ENCODE data around the gene SH2D1B.
"Not testable (repeated sequence)": the region's sequence is repeated elsewhere in the genome, so short reads cannot be mapped to it uniquely, and the experiment has no call there.

SH2D1B gene

DNA sequence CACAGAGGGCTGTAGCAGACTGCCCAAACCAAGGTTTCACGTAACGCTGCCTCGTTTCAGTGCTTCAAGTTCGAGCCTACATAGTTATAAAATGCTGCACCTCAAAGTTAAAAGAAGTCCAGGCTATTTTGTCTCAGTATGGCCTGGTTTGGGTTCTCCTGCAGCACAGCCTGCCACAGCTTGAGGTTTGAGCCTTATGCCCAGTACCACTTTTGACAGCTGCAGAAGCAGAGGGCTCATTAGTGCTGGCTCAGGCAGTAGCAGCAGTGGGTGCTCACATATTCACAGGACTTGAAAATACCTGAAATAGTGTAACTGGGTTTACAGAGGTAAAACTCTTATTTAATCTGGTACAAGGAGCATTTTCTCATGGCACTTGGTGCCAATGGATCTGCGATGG, 50.6 kb downstream of the SH2D1B start:
- no peak for DNase-seq (ENCODE audit: low spot score)

DNA sequence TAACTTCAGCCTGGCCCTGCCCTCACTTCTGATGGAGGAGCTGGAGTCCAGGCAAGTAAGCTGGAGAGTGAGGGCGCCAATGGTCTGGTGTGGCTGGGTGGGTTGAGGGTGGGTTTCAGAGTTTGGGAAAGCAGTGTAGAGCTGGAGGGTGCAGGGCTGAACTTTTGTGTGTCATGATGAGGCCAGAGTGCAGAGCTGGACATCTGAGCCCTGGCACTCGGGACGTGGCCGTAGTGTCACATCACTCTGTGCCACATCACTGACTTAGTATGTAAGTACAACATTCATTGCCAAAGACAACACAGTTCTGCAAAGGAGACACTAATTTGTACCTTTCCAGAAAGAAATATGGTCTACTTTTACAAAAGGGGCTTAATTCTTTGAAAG, 51.1 kb downstream of the SH2D1B start:
- DNase-seq (ENCODE audit: low spot score), result no peak

DNA sequence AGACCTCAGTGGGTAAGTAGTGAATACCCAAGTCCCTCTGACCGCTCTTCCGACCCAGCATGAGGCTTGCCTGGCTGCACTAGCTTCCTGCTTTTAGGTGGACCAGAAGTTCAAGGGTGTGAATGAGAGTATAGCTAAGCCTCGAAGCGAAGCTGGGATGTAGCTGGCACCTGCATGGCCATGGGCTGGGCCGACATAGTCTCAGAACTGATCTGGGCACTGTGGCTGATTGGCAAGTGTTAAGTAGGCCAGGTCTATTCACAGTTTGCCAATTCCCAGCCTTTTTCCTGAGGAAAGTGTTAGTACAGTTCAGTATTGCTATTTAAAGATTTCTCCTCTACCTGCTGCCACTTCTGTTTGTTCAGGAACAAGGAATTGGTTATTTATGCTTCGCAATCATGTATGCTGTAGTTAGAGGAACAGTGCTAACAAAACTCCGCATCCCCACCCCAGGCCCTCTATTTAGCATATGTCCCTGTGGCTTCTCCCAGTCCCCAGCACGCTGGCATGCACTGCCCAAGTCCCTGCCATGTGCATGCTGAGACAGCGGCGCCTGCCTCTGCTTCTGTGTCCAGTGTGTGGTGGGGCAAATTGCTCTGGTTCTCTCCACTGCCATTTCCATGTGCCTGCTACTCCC, 51.6 kb downstream of the SH2D1B start:
- no peak for DNase-seq (ENCODE audit: low spot score)

DNA sequence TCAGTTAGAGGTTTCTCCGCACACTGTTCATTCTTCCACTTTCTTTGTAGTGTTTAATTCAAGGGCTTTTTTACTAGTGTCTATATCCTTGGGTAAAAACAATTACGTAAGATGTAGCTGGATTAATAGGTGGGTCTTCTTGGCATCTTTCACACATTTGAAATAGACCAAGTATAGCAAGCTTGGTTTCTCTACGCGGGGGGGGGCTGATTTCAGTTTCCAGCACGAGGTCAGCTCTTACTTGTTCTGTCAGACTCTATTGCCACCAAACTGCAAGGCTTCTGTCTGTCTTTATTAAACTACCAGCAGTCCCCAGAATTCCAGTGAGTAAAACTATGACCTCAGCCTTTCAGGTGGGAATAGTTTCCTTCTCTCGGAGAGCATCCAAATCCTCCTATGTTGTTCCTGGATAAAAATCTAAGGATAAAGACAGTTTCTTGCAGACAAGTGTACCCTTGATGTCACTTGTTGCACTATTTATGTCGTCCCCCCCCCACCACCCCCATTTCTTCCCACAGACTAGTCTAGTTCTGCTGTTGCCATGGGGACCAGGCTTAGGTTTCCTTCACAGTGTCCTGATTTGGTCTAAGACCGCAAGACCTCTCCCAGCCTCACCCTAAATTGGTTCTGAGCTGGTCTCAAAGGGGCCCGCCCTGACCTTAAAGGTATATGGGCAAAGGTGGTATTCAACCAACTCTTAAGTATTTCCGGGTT, 52.3 kb downstream of the SH2D1B start:
- DNase-seq (ENCODE audit: low spot score), result no peak

DNA sequence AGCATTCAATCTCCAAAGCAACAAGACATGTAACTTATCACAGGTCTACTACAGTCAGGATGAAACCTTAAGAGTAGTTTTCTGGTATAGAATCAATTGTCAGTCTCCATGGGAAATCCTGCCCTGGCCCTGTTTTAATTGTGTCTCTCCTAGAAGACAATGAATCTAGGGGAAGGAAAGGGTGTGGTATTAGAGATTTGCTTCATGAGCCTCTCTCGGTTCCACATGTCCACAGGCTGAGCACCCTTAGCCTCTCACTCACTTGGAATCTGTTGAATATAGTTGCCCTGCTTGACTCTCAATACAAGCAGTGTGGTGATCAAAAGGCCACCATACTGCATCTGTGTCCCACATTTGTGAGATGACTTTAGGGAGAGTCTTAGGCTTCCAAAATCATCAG, 53.0 kb downstream of the SH2D1B start:
- no peak for DNase-seq (ENCODE audit: low spot score)

DNA sequence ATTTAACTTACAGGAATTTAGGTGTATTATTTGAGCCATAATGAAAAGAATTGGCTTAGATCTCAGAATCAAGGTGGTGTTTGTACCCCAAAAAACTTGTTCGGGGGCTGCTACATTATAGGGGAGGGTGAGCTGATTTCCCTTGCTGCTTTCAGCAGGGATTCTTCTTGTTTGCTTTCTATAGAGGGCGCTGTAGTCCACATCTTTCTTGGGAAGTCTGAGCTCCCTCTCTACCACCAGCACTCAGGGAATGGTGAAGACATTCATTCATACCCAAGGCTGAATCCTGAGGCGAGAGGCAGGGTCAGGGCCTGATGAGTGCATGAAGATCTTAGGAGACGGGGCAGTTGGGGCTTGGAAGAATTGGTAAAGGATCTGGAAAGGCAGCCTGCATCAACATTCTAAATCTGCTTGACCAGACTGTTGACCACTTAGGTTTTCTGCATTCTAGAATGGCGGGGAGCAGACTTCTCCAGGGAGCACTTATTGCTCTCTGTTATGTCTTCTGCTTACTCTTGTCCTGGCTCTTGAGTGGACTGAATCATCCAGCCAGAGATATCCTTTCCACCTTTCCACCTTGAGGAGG, 54.2 kb downstream of the SH2D1B start:
- DNase-seq (ENCODE audit: low spot score), result no peak

DNA sequence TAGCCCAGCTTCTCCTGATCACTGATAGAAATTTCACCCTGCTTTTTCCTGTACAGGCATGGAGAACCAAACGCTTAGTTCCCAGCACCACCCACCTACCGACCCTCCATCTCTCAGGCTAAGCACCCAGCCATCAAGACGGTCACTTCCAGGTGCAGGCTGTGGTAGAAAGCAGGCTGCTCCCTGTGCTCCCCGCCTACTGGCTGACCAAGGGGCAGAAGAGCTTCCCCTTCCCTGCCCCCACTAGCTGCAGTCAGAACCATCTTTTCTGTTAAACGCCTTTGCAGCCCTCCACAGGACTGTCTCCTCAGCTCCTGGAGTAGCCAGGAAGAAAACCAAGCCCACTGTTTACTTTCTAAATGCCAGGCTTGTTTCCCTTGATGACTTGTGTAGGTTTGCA, 58.2 kb downstream of the SH2D1B start:
- DNase-seq (ENCODE audit: low spot score), result no peak

DNA sequence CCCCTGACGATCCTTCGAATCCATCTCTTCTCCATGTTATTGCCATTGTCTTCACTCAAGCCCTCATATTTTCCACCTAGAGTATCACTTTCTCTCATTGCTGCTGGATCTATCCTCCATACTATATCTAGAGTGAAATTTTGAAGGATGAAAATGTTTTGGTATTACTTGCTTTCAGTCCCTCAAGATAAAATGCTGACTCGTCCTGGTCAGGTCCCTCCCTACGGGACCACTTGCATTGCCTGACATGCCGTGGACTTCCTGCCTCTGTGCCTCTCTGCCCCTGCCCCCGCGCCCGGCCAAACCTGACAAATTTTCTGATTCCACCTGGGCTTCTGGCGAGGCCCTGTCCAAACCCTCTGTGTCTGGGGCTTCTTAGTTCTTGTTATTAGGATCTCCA, 58.9 kb downstream of the SH2D1B start:
- DNase-seq (ENCODE audit: low spot score), result no peak

DNA sequence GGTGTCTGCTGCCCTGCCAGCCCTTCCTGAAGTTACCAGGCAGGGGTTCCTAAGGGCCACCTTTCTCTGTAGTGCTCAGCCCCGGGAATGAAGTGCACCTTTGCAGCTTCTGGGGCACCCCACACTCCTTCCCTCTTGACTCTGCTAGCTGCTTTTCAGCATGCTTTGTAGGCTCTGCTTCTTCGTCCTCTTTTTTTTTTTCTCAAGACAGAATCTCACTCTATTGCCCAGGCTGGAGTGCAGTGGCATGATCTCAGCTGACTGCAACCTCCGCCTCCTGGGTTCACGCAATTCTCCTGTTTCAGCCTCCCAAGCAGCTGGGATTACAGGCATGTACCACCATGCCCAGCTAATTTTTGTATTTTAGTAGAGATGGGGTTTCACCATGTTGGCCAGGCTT, 60.1 kb downstream of the SH2D1B start:
- DNase-seq (ENCODE audit: low spot score), result not testable (repeated sequence)

DNA sequence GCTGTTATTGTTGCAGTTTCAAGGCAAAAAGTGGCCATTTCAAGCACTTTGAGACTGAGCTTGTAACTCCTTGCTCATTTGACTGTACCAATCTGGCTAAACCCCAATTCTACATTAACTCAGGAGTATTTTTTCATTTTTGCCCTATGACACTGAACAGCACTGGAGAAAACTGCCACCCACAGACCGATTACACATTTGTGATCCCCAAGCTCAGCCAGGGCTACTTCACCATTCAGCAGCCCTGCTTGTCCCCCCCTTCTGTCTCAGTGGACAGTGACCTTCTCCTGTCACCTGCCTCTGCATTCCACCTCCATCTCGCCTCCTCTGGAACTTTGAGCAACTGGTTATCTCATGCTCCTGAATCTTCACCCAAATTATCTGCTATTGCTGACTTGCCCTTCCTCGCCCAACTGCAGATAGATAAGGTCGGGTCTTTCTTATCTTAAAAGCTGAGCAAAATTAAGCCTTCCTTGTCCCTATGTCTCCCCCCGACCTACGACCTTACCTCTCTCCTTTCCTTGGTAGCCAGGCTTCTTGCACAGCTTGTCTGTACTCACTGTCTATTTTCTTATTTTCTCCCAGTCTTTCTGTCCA, 60.6 kb downstream of the SH2D1B start:
- no peak for DNase-seq (ENCODE audit: low spot score)

DNA sequence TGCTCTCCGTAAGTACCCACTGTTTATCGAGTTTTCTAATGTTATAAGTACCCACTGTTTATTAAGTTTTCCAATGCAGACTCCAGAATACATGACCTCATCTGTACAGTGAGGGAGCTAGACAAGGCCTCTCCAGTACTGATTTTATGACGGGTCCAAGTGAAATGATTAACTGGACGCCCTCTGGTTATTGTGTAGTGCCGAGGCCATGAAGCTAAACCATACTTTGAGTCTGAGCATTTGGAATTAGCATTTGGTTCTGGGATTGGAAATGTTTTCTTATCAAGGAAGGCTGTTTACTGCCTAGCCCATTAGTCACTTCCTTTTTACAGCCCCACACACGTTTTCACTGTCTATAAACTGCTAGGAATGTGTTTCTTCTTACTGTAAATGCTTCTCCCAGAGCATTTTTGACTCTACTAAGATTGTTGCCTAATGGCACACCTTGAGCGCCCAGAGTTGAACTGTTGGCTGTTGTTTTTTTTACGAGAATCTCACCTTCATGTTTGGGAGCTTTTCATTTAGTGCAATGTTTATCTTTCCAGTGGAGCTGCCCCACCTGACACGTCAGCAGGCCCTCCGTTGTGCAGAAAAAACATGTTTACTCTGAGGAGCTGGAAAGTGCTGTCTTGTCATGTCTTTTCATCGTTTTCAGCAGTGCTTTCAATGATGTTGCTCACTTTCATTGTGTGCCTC, 62.2 kb downstream of the SH2D1B start:
- no peak for DNase-seq (ENCODE audit: low spot score)

DNA sequence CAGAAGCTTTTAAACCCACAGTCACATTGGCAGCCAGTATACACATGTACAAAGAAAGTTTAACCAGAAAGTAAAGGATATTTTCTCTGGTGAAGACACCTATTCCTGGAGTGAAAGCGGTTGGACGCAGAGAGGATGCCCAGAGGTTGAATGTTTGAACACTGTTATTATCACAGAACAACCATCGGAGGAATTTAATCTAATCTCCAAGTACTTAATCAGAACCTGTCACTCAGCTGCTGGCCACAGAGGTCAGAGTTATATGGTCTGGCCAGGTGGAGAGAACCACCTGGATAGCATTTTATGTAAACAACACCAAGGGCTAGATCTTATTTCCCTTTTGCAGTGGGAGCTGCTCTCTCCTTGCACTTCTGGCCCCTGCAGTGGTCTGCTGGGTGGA, 64.7 kb downstream of the SH2D1B start:
- no peak for DNase-seq (ENCODE audit: low spot score)
